Muscle layer of colon (tissue), 2 donors: Measurements from ENCODE around the gene TRRAP.

Experiments
- H3K27ac ChIP-seq: one replicate; pipeline ENCODE4 v1.7.0; 2013; ENCODE audit warnings: low read depth, mild to moderate bottlenecking, low read length, moderate library complexity
- H3K27me3 ChIP-seq, 2 donors: one replicate each; pipeline ENCODE4 v1.7.0; 2013; ENCODE audit warnings: low read length in 2 of 2, mild to moderate bottlenecking in 2 of 2; ENCODE audit not compliant: insufficient read depth in 2 of 2, control insufficient read depth in 1 of 2
- H3K36me3 ChIP-seq: one replicate; pipeline ENCODE4 v1.7.0; 2013; ENCODE audit warnings: mild to moderate bottlenecking, low read length; ENCODE audit not compliant: insufficient read depth
- H3K4me1 ChIP-seq: one replicate; pipeline ENCODE4 v1.7.0; 2013; ENCODE audit warnings: mild to moderate bottlenecking, low read length; ENCODE audit not compliant: insufficient read depth
- H3K4me3 ChIP-seq, 2 donors: one replicate each; pipeline ENCODE4 v1.7.0; 2013; ENCODE audit warnings: low read length in 2 of 2, low read depth in 1 of 2, mild to moderate bottlenecking in 1 of 2, moderate library complexity in 1 of 2
- H3K9ac ChIP-seq: one replicate; pipeline ENCODE4 v1.7.0; 2013; ENCODE audit warnings: low read length
- H3K9me3 ChIP-seq: one replicate; pipeline ENCODE4 v1.7.0; 2013; ENCODE audit warnings: mild to moderate bottlenecking, low read length
- donor health status: abdominal sarcoma.
- donor health status: Adenocarcinoma of cecum.

Gene TRRAP

DNA sequence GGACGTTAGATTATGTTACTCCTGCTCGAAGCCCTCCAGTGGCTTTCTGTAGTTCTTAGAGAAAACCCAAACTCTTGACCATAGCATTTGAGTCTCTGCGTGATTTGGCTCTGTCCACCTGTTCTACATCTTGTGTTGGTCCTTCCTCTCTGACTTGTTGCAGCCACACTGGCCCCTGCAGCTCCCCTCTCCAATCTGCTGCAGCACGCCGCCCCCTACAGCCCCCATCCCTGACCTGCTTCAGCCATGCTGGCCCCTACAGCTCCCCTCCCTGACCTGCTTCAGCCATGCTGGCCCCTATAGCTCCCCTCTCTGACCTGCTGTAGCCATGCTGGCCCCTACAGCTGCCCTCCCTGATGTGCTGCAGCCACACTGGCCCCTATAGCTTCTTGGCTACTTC, 29.2 kb downstream of the TRRAP start:
- no peaks in the 10 kb centered on the region for H3K27me3 ChIP-seq
- no peak overlapping the region for H3K9ac ChIP-seq
- no peak overlapping the region for H3K4me3 ChIP-seq
- no peak overlapping the region for H3K27ac ChIP-seq
- no peaks in the 10 kb centered on the region for H3K4me1 ChIP-seq
- peaks cover 81% of the 10 kb centered on the region for H3K36me3 ChIP-seq
- no peaks in the 10 kb centered on the region for H3K9me3 ChIP-seq

DNA sequence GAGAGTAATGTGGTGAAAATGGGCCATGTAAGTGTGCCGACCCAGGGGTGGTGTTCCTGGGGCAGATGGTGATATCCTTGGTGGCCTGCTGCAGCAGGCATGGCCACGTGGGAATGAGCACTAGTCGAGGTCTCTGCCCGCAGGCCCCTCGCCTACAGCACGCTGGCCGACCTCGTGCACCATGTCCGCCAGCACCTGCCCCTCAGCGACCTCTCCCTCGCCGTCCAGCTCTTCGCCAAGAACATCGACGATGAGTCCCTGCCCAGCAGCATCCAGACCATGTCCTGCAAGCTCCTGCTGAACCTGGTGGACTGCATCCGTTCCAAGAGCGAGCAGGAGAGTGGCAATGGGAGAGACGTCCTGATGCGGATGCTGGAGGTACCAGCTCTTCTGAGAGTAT, 30.3 kb downstream of the TRRAP start:
- Histone ChIP-seq H3K4me1 (no peaks in the 10 kb centered on the region), H3K27ac (no peak overlapping the region), H3K9ac (no peak overlapping the region), H3K27me3 (no peaks in the 10 kb centered on the region), H3K9me3 (no peaks in the 10 kb centered on the region), H3K36me3 (peaks cover 84% of the 10 kb centered on the region), H3K4me3 (no peak overlapping the region)

DNA sequence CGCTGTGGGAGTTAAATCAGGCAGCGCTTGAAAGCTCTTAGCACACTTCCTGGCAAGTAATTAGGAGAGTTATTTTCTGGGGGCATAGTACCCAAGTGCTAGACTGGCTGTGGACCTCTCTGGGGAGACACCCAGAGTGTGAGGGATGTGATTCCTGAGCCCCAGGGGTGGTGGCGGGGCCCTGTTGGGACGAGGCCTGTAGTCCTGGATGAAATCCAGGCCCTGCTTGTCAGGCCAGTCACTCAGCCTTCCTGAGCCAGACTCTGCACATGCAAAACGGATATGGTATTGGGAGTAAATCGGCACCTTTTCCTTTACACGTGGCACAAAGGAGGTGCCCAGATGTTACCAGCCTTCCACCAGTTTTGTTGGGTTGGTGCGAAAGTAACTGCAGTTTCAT, 31.2 kb downstream of the TRRAP start:
- Histone ChIP-seq H3K36me3 (peaks cover 84% of the 10 kb centered on the region), H3K4me1 (no peaks in the 10 kb centered on the region), H3K27ac (no peak overlapping the region), H3K9ac (no peak overlapping the region), H3K9me3 (no peaks in the 10 kb centered on the region), H3K27me3 (no peaks in the 10 kb centered on the region), H3K4me3 (no peak overlapping the region)

DNA sequence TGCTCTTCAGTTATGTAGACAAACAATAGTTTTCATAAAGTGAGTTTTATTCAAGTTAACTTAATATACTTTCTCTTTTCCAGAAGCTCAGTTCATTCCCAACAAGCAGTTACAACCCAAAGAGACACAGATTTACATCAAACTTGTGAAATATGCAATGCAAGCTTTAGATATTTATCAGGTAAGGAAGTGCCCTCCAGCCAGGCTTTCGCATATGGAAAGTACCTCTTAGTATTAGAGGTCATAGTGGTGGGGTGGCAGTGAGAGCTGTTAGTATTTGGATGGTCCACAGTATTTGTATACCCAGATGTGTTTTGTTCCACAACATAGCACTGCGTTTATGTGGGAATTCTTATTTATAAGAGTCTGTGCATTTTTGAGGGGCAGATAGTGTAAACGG, 32.1 kb downstream of the TRRAP start:
- H3K4me1 ChIP-seq, result no peaks in the 10 kb centered on the region
- H3K27me3 ChIP-seq, result no peaks in the 10 kb centered on the region
- H3K27ac ChIP-seq, result no peak overlapping the region
- H3K4me3 ChIP-seq, result no peak overlapping the region
- H3K9ac ChIP-seq, result no peak overlapping the region
- H3K9me3 ChIP-seq, result no peaks in the 10 kb centered on the region
- H3K36me3 ChIP-seq, result peaks cover 82% of the 10 kb centered on the region

DNA sequence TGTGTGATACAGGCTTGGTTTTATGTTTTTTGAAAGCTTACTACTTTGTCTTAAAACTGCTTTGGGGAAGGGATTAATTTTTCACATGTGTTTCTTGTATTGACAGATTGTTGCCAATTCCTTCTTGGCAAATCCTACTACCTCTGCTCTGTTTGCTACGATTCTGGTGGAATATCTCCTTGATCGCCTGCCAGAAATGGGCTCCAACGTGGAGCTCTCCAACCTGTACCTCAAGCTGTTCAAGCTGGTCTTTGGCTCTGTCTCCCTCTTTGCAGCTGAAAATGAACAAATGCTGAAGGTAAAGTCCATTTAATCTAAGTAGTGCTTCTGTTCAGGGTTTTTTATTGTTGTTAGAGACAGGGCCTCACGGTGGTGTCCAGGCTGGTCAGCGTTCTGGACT, 33.6 kb downstream of the TRRAP start:
- Histone ChIP-seq H3K9me3 (no peaks in the 10 kb centered on the region), H3K27me3 (no peaks in the 10 kb centered on the region), H3K27ac (no peak overlapping the region), H3K4me3 (no peak overlapping the region), H3K4me1 (no peaks in the 10 kb centered on the region), H3K9ac (no peak overlapping the region), H3K36me3 (peaks cover 87% of the 10 kb centered on the region)

DNA sequence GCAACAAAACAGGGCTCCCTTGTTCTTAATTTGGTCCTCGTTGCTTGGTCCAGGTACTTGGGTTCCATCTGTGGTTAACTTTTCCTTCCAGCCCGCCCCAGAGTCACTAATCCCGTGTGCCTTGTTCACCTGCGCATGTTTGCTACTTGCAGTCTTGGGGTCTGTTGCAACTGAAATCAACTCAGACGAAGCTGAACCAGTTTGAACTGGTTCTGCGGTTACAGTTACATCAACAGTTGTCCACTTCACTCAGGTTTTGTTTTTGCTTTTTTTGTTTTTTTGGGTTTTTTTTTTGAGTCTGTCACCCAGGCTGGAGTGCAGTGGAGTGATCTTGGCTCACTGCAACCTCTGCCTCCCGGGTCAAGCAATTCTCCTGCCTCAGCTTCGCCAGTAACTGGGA, 34.7 kb downstream of the TRRAP start:
- Histone ChIP-seq H3K9me3 (no peaks in the 10 kb centered on the region), H3K4me3 (no peak overlapping the region), H3K4me1 (no peaks in the 10 kb centered on the region), H3K36me3 (peaks cover 87% of the 10 kb centered on the region), H3K9ac (no peak overlapping the region), H3K27ac (no peak overlapping the region), H3K27me3 (no peaks in the 10 kb centered on the region)

DNA sequence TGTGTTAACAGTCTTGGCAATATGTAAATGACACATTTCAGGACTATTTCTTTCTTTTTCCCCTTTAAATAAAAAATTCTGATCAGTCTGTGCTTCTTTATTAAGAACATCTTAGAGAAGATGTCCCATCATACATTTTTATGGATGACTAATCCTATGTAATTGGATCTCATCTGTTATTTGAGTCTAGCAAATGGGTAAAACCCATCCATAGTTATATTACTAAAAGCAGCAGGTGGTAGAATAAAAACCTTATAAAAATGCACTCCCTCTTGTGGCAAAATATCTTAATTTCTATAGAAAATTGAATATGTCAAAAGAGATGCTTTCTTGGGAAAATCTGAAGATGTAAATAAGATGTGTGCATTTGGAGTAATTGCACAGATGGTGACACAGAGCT, 35.3 kb downstream of the TRRAP start:
- Histone ChIP-seq H3K4me1 (no peaks in the 10 kb centered on the region), H3K4me3 (no peak overlapping the region), H3K9me3 (no peaks in the 10 kb centered on the region), H3K27me3 (no peaks in the 10 kb centered on the region), H3K9ac (no peak overlapping the region), H3K27ac (no peak overlapping the region), H3K36me3 (peaks cover 84% of the 10 kb centered on the region)

DNA sequence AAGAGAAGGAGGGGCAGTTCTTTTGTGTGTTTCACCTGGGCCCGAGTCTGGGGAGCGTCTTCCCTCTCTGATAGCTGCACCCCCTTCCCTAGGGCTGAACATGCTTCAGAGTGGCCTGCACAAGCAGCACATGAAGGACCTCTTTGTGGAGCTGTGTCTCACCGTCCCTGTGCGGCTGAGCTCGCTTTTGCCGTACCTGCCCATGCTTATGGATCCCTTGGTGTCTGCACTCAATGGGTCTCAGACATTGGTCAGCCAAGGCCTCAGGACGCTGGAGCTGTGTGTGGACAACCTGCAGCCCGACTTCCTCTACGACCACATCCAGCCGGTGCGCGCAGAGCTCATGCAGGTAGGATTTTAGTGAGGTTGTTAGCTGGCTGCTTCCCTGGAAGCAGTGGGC, 39.0 kb downstream of the TRRAP start:
- Histone ChIP-seq H3K36me3 (peaks cover 76% of the 10 kb centered on the region), H3K9me3 (no peaks in the 10 kb centered on the region), H3K9ac (no peak overlapping the region), H3K27ac (no peak overlapping the region), H3K27me3 (no peaks in the 10 kb centered on the region), H3K4me1 (no peaks in the 10 kb centered on the region), H3K4me3 (no peak overlapping the region)

DNA sequence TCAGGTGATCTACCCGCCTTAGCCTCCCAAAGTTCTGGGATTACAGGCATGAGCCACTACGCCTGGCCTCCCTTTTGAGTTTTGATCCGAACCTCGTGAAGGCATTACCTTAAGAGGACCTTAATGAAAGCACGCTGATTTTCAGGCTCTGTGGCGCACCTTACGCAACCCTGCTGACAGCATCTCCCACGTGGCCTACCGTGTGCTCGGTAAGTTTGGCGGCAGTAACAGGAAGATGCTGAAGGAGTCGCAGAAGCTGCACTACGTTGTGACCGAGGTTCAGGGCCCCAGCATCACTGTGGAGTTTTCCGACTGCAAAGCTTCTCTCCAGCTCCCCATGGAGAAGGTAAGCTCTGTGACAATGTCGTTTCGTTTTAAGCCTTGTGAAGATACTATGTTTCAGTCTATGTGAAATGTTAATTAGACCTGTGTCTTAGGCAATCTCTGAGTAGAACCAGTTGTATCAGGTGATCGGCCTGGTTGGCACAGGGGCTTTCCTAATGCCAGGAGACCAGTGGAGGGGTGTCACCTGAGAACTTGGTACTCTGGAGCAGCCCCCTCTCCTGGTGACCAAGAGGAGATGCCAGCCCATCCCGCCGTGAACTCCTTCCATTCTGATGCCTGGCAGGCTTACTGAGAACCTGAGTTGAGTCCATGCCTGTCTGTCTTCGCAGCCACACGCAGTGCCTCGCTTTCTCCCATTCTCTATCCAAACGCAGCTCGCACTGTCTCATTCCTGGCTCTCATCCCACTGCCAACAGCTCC, 43.5 kb downstream of the TRRAP start:
- Histone ChIP-seq H3K36me3 (peaks cover 77% of the 10 kb centered on the region), H3K27ac (no peak overlapping the region), H3K4me1 (no peaks in the 10 kb centered on the region), H3K27me3 (no peaks in the 10 kb centered on the region), H3K9ac (no peak overlapping the region), H3K9me3 (no peaks in the 10 kb centered on the region), H3K4me3 (no peak overlapping the region)

DNA sequence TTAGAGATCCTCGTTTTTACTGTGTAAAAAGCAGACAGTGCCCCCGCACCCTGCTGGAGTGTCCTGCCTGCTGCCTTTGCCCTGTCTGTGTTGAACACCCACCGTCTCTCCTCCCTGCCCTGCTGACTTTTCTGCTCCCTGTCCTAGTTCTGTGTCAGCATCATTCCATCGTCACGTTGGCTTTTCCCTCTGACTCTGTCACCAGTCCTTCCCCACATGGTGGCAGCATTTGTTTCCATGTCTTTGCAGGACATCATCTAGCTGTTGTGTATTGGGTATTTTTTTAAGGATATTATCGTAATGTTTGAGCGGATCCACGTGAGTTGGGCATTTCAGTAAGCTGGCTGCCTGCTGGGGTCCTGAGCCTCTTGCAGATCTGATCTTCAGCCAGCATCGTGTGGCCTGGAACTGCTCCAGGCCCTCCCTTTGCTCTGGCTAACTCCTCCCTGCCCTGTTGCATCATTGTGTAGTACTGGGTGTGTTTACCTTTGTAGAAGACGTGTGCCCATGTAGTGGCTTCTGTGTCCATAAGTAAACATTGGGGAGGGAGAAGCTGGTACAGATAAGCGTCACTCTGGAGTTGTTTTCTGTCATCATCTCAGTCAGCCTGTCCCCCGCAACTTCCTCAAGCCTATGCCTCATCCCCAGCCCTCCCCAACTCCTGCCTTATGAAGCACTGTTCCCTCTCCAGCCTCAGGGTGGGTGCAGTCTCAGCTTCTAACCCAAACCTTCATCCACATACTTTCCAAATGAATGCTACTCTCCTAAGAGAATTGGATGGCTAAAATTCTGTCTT, 44.3 kb downstream of the TRRAP start:
- H3K4me1 ChIP-seq, result no peaks in the 10 kb centered on the region
- H3K4me3 ChIP-seq, result no peak overlapping the region
- no peaks in the 10 kb centered on the region for H3K9me3 ChIP-seq
- H3K27me3 ChIP-seq, result no peaks in the 10 kb centered on the region
- no peak overlapping the region for H3K9ac ChIP-seq
- peaks cover 80% of the 10 kb centered on the region for H3K36me3 ChIP-seq
- H3K27ac ChIP-seq, result no peak overlapping the region

DNA sequence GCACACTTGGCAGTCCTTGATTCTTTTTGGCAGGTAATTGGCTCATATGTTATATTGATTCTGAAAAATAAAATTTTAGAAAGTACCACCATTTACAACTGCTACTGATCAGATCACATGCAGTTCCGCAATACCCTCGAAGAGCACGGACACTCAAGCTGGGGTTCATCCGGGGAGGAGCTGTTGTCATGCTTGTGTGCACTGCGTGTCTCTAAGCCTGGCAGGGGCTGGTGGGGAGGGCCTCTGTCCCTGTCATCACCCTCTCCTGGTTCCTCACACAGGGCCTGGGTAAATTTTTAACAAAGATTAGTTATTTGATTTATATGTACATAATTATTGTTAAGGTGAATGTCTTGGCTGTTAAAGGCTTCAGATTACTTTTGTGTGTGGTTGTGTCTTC, 45.2 kb downstream of the TRRAP start:
- Histone ChIP-seq H3K9ac (no peak overlapping the region), H3K9me3 (no peaks in the 10 kb centered on the region), H3K4me1 (no peaks in the 10 kb centered on the region), H3K27me3 (no peaks in the 10 kb centered on the region), H3K4me3 (no peak overlapping the region), H3K27ac (no peak overlapping the region), H3K36me3 (peaks cover 82% of the 10 kb centered on the region)

DNA sequence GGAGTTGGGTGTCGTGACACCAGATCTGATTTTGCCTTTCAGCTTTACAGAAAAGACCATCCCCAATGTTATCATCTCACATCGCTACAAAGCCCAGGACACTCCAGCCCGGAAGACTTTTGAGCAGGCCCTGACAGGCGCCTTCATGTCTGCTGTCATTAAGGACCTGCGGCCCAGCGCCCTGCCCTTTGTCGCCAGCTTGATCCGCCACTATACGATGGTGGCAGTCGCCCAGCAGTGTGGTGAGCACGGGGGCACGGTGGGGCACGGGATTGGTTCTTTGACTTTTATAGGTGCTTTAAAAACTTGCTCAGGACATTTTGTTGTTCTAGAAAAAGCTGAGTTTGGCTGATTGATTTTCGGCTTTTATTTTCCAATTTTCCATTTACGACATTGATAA, 48.8 kb downstream of the TRRAP start:
- no peak overlapping the region for H3K4me3 ChIP-seq
- no peaks in the 10 kb centered on the region for H3K27me3 ChIP-seq
- H3K36me3 ChIP-seq, result peaks cover 76% of the 10 kb centered on the region
- no peaks in the 10 kb centered on the region for H3K9me3 ChIP-seq
- H3K4me1 ChIP-seq, result no peaks in the 10 kb centered on the region
- no peak overlapping the region for H3K9ac ChIP-seq
- no peak overlapping the region for H3K27ac ChIP-seq
